Liver (tissue), 3 donors: Measurements from ENCODE around the gene DENND6A.

Source experiments
- EGR1 ChIP-seq, 2 donors: IDR thresholded peaks; 2 replicates each; pipeline ENCODE4 v1.6.1; 2016 to 2018; ENCODE audit warnings: antibody characterized with exemption in 2 of 2, low read depth in 2 of 2
- FOXA1 ChIP-seq: IDR thresholded peaks from 2 replicates; pipeline ENCODE4 v1.6.1; 2016; ENCODE audit warnings: antibody characterized with exemption
- HNF4A ChIP-seq, 2 donors: conservative IDR thresholded peaks; 2 replicates each; pipeline ENCODE4 v1.6.1; 2016; ENCODE audit warnings: antibody characterized with exemption in 2 of 2, mild to moderate bottlenecking in 2 of 2
- NR2F2 ChIP-seq: IDR thresholded peaks from 2 replicates; pipeline ENCODE4 v1.6.1; 2016; ENCODE audit warnings: antibody characterized with exemption
- RXRA ChIP-seq, 2 donors: IDR thresholded peaks; 2 replicates each; pipeline ENCODE4 v1.6.1; 2017 to 2018; ENCODE audit warnings: antibody characterized with exemption in 2 of 2, mild to moderate bottlenecking in 1 of 2
- SP1 ChIP-seq: IDR thresholded peaks from 2 replicates; pipeline ENCODE4 v1.6.1; 2018; ENCODE audit warnings: antibody characterized with exemption, mild to moderate bottlenecking
- TAF1 ChIP-seq: conservative IDR thresholded peaks from 2 replicates; pipeline ENCODE4 v1.6.1; 2016; ENCODE audit warnings: antibody characterized with exemption, mild to moderate bottlenecking
- YY1 ChIP-seq: IDR thresholded peaks from 2 replicates; pipeline ENCODE4 v1.6.1; 2016; ENCODE audit warnings: antibody characterized with exemption, mild to moderate bottlenecking
- TF ChIP-seq, protein P1 (sequence below): fragments of 150-350 bp; IDR thresholded peaks from 2 replicates; pipeline ENCODE4 v1.5.1; 2017; ENCODE audit warnings: improper control_type of control experiment, low read depth, low read length; ENCODE audit not compliant: missing input control
- TF ChIP-seq, protein P2 (sequence below): IDR thresholded peaks from 2 replicates; pipeline ENCODE4 v1.6.1; 2016; ENCODE audit warnings: antibody characterized with exemption, mild to moderate bottlenecking
- TF ChIP-seq, protein P3 (sequence below): IDR thresholded peaks from 2 replicates; pipeline ENCODE4 v1.6.1; 2016; ENCODE audit warnings: antibody characterized with exemption
- TF ChIP-seq, protein P4 (sequence below): IDR thresholded peaks from 2 replicates; pipeline ENCODE4 v1.6.1; 2016; ENCODE audit warnings: antibody characterized with exemption
- TF ChIP-seq, protein P5 (sequence below): IDR thresholded peaks from 2 replicates; pipeline ENCODE4 v1.6.1; 2016; ENCODE audit warnings: antibody characterized with exemption
- donor health status: healthy.
- donor health status: healthy.

DNA sequence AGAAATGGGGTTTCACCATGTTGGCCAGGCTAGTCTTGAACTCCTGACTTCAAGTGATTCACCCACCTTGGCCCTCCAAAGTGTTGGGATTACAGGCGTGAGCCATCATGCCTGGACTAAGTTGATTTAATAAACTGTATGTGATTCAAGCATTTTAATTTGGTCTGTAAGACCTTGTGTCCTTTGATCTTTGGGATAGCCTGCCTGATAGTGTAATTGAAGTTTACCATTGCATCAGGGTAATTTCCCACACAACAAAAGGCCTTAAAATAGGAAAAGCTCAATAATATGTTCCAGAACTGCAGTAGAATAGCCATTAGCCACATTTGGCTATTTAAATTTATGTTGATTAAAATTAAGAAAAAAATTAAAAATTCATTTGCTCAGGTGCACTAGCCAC, 25.2 kb upstream of the DENND6A start:
- no peak for TF ChIP-seq YY1
- no peak for TF ChIP-seq RXRA (IDR thresholded peaks at IDR 0.05)
- TF ChIP-seq, protein P1, sequence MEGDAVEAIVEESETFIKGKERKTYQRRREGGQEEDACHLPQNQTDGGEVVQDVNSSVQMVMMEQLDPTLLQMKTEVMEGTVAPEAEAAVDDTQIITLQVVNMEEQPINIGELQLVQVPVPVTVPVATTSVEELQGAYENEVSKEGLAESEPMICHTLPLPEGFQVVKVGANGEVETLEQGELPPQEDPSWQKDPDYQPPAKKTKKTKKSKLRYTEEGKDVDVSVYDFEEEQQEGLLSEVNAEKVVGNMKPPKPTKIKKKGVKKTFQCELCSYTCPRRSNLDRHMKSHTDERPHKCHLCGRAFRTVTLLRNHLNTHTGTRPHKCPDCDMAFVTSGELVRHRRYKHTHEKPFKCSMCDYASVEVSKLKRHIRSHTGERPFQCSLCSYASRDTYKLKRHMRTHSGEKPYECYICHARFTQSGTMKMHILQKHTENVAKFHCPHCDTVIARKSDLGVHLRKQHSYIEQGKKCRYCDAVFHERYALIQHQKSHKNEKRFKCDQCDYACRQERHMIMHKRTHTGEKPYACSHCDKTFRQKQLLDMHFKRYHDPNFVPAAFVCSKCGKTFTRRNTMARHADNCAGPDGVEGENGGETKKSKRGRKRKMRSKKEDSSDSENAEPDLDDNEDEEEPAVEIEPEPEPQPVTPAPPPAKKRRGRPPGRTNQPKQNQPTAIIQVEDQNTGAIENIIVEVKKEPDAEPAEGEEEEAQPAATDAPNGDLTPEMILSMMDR: no peak
- TF ChIP-seq HNF4A (conservative IDR thresholded peaks at IDR 0.05): no peak
- TF ChIP-seq SP1: no peak
- TF ChIP-seq, protein P2, sequence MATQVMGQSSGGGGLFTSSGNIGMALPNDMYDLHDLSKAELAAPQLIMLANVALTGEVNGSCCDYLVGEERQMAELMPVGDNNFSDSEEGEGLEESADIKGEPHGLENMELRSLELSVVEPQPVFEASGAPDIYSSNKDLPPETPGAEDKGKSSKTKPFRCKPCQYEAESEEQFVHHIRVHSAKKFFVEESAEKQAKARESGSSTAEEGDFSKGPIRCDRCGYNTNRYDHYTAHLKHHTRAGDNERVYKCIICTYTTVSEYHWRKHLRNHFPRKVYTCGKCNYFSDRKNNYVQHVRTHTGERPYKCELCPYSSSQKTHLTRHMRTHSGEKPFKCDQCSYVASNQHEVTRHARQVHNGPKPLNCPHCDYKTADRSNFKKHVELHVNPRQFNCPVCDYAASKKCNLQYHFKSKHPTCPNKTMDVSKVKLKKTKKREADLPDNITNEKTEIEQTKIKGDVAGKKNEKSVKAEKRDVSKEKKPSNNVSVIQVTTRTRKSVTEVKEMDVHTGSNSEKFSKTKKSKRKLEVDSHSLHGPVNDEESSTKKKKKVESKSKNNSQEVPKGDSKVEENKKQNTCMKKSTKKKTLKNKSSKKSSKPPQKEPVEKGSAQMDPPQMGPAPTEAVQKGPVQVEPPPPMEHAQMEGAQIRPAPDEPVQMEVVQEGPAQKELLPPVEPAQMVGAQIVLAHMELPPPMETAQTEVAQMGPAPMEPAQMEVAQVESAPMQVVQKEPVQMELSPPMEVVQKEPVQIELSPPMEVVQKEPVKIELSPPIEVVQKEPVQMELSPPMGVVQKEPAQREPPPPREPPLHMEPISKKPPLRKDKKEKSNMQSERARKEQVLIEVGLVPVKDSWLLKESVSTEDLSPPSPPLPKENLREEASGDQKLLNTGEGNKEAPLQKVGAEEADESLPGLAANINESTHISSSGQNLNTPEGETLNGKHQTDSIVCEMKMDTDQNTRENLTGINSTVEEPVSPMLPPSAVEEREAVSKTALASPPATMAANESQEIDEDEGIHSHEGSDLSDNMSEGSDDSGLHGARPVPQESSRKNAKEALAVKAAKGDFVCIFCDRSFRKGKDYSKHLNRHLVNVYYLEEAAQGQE: no peak
- TF ChIP-seq, protein P3, sequence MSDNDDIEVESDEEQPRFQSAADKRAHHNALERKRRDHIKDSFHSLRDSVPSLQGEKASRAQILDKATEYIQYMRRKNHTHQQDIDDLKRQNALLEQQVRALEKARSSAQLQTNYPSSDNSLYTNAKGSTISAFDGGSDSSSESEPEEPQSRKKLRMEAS: no peak
- TF ChIP-seq TAF1: no peak
- TF ChIP-seq EGR1 (IDR thresholded peaks at IDR 0.05; ENCODE audit: low read depth in 2 of 2): no peak
- TF ChIP-seq, protein P4, sequence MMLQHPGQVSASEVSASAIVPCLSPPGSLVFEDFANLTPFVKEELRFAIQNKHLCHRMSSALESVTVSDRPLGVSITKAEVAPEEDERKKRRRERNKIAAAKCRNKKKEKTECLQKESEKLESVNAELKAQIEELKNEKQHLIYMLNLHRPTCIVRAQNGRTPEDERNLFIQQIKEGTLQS: no peak
- no peak for TF ChIP-seq NR2F2
- TF ChIP-seq, protein P5, sequence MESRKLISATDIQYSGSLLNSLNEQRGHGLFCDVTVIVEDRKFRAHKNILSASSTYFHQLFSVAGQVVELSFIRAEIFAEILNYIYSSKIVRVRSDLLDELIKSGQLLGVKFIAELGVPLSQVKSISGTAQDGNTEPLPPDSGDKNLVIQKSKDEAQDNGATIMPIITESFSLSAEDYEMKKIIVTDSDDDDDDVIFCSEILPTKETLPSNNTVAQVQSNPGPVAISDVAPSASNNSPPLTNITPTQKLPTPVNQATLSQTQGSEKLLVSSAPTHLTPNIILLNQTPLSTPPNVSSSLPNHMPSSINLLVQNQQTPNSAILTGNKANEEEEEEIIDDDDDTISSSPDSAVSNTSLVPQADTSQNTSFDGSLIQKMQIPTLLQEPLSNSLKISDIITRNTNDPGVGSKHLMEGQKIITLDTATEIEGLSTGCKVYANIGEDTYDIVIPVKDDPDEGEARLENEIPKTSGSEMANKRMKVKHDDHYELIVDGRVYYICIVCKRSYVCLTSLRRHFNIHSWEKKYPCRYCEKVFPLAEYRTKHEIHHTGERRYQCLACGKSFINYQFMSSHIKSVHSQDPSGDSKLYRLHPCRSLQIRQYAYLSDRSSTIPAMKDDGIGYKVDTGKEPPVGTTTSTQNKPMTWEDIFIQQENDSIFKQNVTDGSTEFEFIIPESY: no peak
- TF ChIP-seq FOXA1: no peak
